ENCODE results near the gene CCDC50.

DNA sequence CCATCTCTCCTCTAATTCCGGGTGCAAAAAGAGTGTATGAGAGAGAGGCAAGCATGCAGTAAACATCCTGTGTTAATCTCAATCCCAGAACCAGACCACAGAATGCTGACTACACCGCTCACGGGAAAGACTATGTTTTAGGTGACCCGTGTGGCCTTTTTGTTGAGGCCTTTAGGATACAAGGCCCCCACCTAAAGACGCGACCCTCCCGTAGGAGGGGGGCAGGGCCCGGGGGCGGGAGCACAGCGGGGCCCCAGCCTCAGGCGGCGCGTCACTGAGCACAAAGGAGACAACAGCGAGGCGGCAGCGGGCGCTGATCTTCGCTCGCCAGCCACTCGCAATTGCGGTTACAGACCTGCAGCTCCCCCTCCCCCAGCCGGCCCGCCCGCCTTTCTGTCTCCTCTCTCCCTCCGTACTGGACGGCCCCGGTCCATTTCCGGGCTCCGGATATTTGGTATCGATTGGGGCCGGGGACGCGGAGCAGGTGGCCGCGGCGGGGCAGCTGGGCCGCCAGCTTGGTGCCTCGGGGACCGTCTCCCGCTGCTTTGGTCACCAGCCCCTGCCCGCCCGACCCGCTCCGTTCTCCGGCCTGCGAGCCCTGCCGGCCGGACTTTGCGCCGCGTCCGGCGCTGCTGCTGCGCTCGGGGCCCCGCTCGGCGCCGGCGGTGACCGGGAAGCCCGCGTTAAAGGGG is at the start of gene CCDC50:
- TF ChIP-seq, protein P1, sequence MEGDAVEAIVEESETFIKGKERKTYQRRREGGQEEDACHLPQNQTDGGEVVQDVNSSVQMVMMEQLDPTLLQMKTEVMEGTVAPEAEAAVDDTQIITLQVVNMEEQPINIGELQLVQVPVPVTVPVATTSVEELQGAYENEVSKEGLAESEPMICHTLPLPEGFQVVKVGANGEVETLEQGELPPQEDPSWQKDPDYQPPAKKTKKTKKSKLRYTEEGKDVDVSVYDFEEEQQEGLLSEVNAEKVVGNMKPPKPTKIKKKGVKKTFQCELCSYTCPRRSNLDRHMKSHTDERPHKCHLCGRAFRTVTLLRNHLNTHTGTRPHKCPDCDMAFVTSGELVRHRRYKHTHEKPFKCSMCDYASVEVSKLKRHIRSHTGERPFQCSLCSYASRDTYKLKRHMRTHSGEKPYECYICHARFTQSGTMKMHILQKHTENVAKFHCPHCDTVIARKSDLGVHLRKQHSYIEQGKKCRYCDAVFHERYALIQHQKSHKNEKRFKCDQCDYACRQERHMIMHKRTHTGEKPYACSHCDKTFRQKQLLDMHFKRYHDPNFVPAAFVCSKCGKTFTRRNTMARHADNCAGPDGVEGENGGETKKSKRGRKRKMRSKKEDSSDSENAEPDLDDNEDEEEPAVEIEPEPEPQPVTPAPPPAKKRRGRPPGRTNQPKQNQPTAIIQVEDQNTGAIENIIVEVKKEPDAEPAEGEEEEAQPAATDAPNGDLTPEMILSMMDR (conservative IDR thresholded peaks at IDR 0.05) = no peak
- TF ChIP-seq EZH2 (IDR thresholded peaks at IDR 0.05; ENCODE audit: low read depth) = no peak

Data from PC-9 (cell line).